ENCODE results near the gene RAB3GAP2.
"Not testable (repeated sequence)": the region's sequence is repeated elsewhere in the genome, so short reads cannot be mapped to it uniquely, and the experiment has no call there.

RAB3GAP2 gene

GRCh38 chr1:220188538-220188937 is 83.7 kb downstream of the RAB3GAP2 start:
- no peak for DNase-seq

GRCh38 chr1:220186752-220187151 is 85.5 kb downstream of the RAB3GAP2 start:
- no peak for DNase-seq

- no peak for DNase-seq
Measured at GRCh38 chr1:220184506-220184905, 87.7 kb downstream of the RAB3GAP2 start.

GRCh38 chr1:220182656-220183055 is 89.6 kb downstream of the RAB3GAP2 start:
- no peak for DNase-seq

- no peak for DNase-seq
Measured at GRCh38 chr1:220182111-220182510, 90.1 kb downstream of the RAB3GAP2 start.

- no peak for DNase-seq
Measured at GRCh38 chr1:220176540-220176939, 95.7 kb downstream of the RAB3GAP2 start.

GRCh38 chr1:220170836-220171526 is 101.3 kb downstream of the RAB3GAP2 start:
- no peak for DNase-seq

- DNase-seq = not testable (repeated sequence)
Measured at GRCh38 chr1:220169887-220170286, 102.4 kb downstream of the RAB3GAP2 start.

- no peak for DNase-seq
Measured at GRCh38 chr1:220166853-220167252, 105.4 kb downstream of the RAB3GAP2 start.

GRCh38 chr1:220164517-220164916 is 107.7 kb downstream of the RAB3GAP2 start:
- DNase-seq = no peak

- no peak for DNase-seq
Measured at GRCh38 chr1:220164116-220164515, 108.1 kb downstream of the RAB3GAP2 start.

- no peak for DNase-seq
Measured at GRCh38 chr1:220160027-220160426, 112.2 kb downstream of the RAB3GAP2 start.

GRCh38 chr1:220159041-220159440 is 113.2 kb downstream of the RAB3GAP2 start:
- DNase-seq = no peak

- not testable (repeated sequence) for DNase-seq
Measured at GRCh38 chr1:220158530-220158929, 113.7 kb downstream of the RAB3GAP2 start.

GRCh38 chr1:220157738-220158137 is 114.5 kb downstream of the RAB3GAP2 start:
- DNase-seq = no peak

GRCh38 chr1:220156620-220157146 is 115.6 kb downstream of the RAB3GAP2 start:
- DNase-seq = no peak

- no peak for DNase-seq
Measured at GRCh38 chr1:220153147-220153546, 119.1 kb downstream of the RAB3GAP2 start.

GRCh38 chr1:220151454-220151853 is 120.8 kb downstream of the RAB3GAP2 start:
- DNase-seq = no peak

GRCh38 chr1:220149742-220150141 is 122.5 kb downstream of the RAB3GAP2 start:
- no peak for DNase-seq

GRCh38 chr1:220144051-220144450 is 128.2 kb downstream of the RAB3GAP2 start:
- DNase-seq = no peak

GRCh38 chr1:220139966-220140365 is 132.3 kb downstream of the RAB3GAP2 start:
- no peak for DNase-seq

GRCh38 chr1:220137019-220137786 is 135.1 kb downstream of the RAB3GAP2 start:
- DNase-seq = no peak

- no peak for DNase-seq
Measured at GRCh38 chr1:220135755-220136154, 136.5 kb downstream of the RAB3GAP2 start.
